ENCODE data around the gene TMEM163. TPM values are rescaled to one million over a fixed set of nuclear protein-coding genes. Genes with fewer than 3 reads are reported as not detected.
"Not testable (repeated sequence)": the region's sequence is repeated elsewhere in the genome, so short reads cannot be mapped to it uniquely, and the experiment has no call there.

Gene TMEM163
- total and polyA plus RNA-seq, 2 experiments from 2014 or later = 1.1 TPM

DNA sequence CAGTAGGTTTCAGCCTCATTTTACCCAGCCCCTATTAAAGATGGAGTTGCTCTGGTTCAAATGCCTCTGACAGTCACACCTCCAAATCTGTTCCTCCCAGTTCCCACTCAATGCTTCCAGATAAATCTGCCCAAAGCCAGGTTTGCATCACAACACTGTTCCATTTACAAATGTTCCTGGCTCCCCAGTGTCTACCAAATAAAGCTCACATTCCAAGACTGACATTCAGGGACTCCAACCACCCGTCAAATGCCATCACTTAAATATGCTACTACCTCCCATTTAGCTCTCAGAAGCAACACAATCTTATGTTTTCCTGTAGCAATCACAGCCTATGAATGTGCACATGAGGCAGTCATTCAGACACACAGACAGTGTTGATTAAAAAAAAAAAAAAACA is 127.3 kb downstream of the TMEM163 start:
- H2AFZ ChIP-seq = no peak overlapping the region
- WGBS (ENCODE audit: low lambda C conversion rate, missing lambda C conversion rate) = 84% methylated on average over 1 of the region's 1 CpG
- TF ChIP-seq EZH2phosphoT487 (IDR thresholded peaks at IDR 0.05; ENCODE audit: low read depth, severe bottlenecking, unreplicated experiment) = no peak
- TF ChIP-seq, protein P1, sequence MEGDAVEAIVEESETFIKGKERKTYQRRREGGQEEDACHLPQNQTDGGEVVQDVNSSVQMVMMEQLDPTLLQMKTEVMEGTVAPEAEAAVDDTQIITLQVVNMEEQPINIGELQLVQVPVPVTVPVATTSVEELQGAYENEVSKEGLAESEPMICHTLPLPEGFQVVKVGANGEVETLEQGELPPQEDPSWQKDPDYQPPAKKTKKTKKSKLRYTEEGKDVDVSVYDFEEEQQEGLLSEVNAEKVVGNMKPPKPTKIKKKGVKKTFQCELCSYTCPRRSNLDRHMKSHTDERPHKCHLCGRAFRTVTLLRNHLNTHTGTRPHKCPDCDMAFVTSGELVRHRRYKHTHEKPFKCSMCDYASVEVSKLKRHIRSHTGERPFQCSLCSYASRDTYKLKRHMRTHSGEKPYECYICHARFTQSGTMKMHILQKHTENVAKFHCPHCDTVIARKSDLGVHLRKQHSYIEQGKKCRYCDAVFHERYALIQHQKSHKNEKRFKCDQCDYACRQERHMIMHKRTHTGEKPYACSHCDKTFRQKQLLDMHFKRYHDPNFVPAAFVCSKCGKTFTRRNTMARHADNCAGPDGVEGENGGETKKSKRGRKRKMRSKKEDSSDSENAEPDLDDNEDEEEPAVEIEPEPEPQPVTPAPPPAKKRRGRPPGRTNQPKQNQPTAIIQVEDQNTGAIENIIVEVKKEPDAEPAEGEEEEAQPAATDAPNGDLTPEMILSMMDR (IDR thresholded peaks at IDR 0.05; ENCODE audit: poor library complexity) = no peak
- TF ChIP-seq EZH2 (IDR thresholded peaks at IDR 0.05; ENCODE audit: borderline replicate concordance) = no peak
- H3K36me3 ChIP-seq (replicated peaks; ENCODE audit: insufficient read depth, low read depth) = no peaks in the 10 kb centered on the region
- H3K9me3 ChIP-seq (ENCODE audit: low read depth) = no peaks in the 10 kb centered on the region
- DNase-seq (ENCODE audit: low spot score) = no peak
- H3K4me2 ChIP-seq = no peak overlapping the region
- no peak overlapping the region for H3K4me3 ChIP-seq
- H3K27ac ChIP-seq = no peak overlapping the region
- no peaks in the 10 kb centered on the region for H3K79me2 ChIP-seq
- H4K20me1 ChIP-seq (ENCODE audit: insufficient read depth, poor library complexity, severe bottlenecking) = no peaks in the 10 kb centered on the region
- H3K27me3 ChIP-seq = no peaks in the 10 kb centered on the region
- H3K4me1 ChIP-seq (ENCODE audit: insufficient read depth) = peaks cover 5% of the 10 kb centered on the region
- no peaks in the 10 kb centered on the region for H3K9me2 ChIP-seq (replicated peaks; ENCODE audit: insufficient read depth)

DNA sequence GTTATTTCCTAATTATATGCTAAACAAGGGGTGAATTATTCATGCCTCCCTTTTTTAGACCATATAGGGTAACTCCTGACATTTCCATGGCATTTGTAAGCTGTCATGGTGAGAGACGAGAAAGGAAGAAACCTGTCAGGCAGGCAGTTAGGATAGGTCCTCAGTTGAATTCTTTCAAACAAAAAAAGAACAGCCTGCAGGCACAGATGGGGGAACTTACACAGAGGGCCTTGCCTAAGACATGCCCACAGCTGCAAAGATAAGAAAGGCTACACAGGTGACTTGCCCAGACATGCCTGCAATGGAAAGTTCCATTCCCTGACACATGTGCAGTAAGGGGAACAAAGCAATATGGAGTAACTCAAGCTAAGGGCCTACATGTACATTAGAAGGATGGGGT is 128.1 kb downstream of the TMEM163 start:
- Histone ChIP-seq H3K9me3 (ENCODE audit: low read depth) (no peaks in the 10 kb centered on the region), H4K20me1 (ENCODE audit: insufficient read depth, poor library complexity, severe bottlenecking) (no peaks in the 10 kb centered on the region), H2AFZ (no peak overlapping the region), H3K4me2 (no peak overlapping the region), H3K27ac (no peak overlapping the region), H3K79me2 (no peaks in the 10 kb centered on the region), H3K9me2 (replicated peaks; ENCODE audit: insufficient read depth) (no peaks in the 10 kb centered on the region), H3K4me1 (ENCODE audit: insufficient read depth) (peaks cover 5% of the 10 kb centered on the region), H3K4me3 (no peak overlapping the region), H3K36me3 (replicated peaks; ENCODE audit: insufficient read depth, low read depth) (no peaks in the 10 kb centered on the region), H3K27me3 (no peaks in the 10 kb centered on the region)
- TF ChIP-seq, protein P1 (IDR thresholded peaks at IDR 0.05; ENCODE audit: poor library complexity) = no peak
- no peak for TF ChIP-seq EZH2 (IDR thresholded peaks at IDR 0.05; ENCODE audit: borderline replicate concordance)
- TF ChIP-seq EZH2phosphoT487 (IDR thresholded peaks at IDR 0.05; ENCODE audit: low read depth, severe bottlenecking, unreplicated experiment) = no peak
- 80% methylated on average over 1 of the region's 1 CpG for WGBS (ENCODE audit: low lambda C conversion rate, missing lambda C conversion rate)
- no peak for DNase-seq (ENCODE audit: low spot score)

DNA sequence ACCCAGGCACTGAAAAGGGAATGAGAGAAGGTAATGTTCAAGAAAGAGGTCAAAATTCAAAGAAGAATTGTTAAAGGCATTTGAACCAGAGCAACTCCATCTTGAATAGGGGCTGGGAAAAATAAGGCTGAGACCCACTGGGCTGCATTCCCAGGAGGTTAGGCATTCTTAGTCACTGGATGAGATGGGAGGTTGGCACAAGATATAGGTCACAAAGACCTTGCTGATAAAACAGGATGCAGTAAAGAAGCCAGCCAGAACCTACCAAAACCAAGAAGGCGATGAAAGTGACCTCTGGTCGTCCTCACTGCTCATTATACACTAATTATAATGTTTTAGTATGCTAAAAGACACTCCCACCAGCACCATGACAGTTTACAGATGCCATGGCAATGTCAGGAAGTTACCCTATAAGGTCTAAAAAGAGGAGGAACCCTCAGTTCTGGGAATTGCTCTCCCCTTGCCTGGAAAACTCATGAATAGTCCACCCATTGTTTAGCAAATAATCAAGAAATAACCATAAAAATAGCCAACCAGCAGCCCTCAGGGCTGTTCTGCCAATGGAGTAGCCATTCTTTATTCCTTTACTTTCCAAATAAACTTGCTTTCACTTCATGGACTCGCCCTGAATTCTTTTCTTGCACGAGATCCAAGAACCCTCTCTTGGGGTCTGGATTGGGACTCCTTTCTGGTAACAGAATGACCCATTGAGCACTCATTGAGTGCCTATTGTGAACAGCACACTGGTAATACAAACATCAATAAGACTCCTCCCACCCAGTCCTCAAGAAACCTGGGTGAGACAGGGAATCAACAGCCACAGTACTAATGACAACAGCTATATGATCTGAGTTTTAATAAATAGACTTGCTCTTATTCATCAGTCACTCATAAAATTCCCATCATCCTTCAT is 129.4 kb downstream of the TMEM163 start:
- H3K4me2 ChIP-seq; H4K20me1 ChIP-seq (ENCODE audit: insufficient read depth, poor library complexity, severe bottlenecking): not testable (repeated sequence)
- WGBS (ENCODE audit: low lambda C conversion rate, missing lambda C conversion rate) = 73% methylated on average over 4 of the region's 4 CpGs

DNA sequence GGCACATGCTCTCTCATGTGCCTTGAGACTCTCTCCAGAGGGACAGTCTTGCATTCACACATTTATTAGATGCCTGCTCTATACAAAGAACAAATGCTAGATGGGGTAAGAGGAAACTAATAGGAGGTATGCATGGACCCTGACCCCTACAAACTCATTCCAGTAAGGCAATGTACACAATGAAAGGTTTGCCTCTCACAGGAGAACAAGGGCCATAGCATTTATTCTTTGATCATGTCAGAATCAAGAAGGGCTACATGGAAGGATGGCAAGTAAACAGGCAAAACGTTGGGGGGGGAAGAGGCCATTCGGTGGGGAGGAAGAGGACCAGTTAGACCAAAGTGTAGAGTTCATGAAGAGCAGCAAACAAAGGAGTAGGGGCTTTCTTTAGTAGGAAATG is 130.2 kb downstream of the TMEM163 start:
- H3K9me3 ChIP-seq (ENCODE audit: low read depth) = no peaks in the 10 kb centered on the region
- no peak for TF ChIP-seq EZH2 (IDR thresholded peaks at IDR 0.05; ENCODE audit: borderline replicate concordance)
- no peak for TF ChIP-seq EZH2phosphoT487 (IDR thresholded peaks at IDR 0.05; ENCODE audit: low read depth, severe bottlenecking, unreplicated experiment)
- TF ChIP-seq, protein P1 (IDR thresholded peaks at IDR 0.05; ENCODE audit: poor library complexity) = no peak
- no peak for DNase-seq (ENCODE audit: low spot score)
- H3K27me3 ChIP-seq = no peaks in the 10 kb centered on the region
- H4K20me1 ChIP-seq (ENCODE audit: insufficient read depth, poor library complexity, severe bottlenecking) = no peaks in the 10 kb centered on the region
- no peaks in the 10 kb centered on the region for H3K36me3 ChIP-seq (replicated peaks; ENCODE audit: insufficient read depth, low read depth)
- WGBS (ENCODE audit: low lambda C conversion rate, missing lambda C conversion rate) = 60% methylated on average over 2 of the region's 2 CpGs
- no peak overlapping the region for H3K4me2 ChIP-seq
- no peak overlapping the region for H3K4me3 ChIP-seq
- peak overlapping the region; percentile 3 for H3K27ac ChIP-seq
- peaks cover 5% of the 10 kb centered on the region for H3K4me1 ChIP-seq (ENCODE audit: insufficient read depth)
- H2AFZ ChIP-seq = no peak overlapping the region
- no peaks in the 10 kb centered on the region for H3K79me2 ChIP-seq
- no peaks in the 10 kb centered on the region for H3K9me2 ChIP-seq (replicated peaks; ENCODE audit: insufficient read depth)

More for the DNA sequence above, 129.4 kb downstream of the TMEM163 start:
- not testable (repeated sequence) for H3K9me2 ChIP-seq (replicated peaks; ENCODE audit: insufficient read depth); DNase-seq (ENCODE audit: low spot score); H3K36me3 ChIP-seq (replicated peaks; ENCODE audit: insufficient read depth, low read depth); H3K4me3 ChIP-seq; H3K9me3 ChIP-seq (ENCODE audit: low read depth); H3K27ac ChIP-seq; H3K27me3 ChIP-seq; H2AFZ ChIP-seq; H3K4me1 ChIP-seq (ENCODE audit: insufficient read depth); H3K79me2 ChIP-seq

All from hepatocyte (in vitro differentiated cells).